Upper lobe of right lung (tissue), 1 donor: ENCODE data around the gene NTM. TPM values are rescaled to one million over a fixed set of nuclear protein-coding genes. Genes with fewer than 3 reads are reported as not detected.

Experiments used
- ATAC-seq: fragments of 200-7000 bp; cut with Tn5 transposase; one replicate; pipeline ENCODE4 v1.9.1; 2020; ENCODE audit warnings: mild to moderate bottlenecking, moderate library complexity
- DNase-seq: peaks from one replicate; pipeline ENCODE4 v3.0.0-alpha.2; 2020
- H3K27ac ChIP-seq: fragments of 200-600 bp; one replicate; pipeline ENCODE4 v1.8.0; 2022
- H3K27me3 ChIP-seq: fragments of 200-600 bp; one replicate; pipeline ENCODE4 v1.8.0; 2022; ENCODE audit warnings: mild to moderate bottlenecking
- H3K36me3 ChIP-seq: fragments of 200-600 bp; one replicate; pipeline ENCODE4 v1.8.0; 2022
- H3K4me1 ChIP-seq: fragments of 200-600 bp; one replicate; pipeline ENCODE4 v1.8.0; 2022
- H3K4me3 ChIP-seq: fragments of 200-600 bp; one replicate; pipeline ENCODE4 v1.8.0; 2022; ENCODE audit warnings: mild to moderate bottlenecking
- H3K9me3 ChIP-seq: fragments of 200-600 bp; one replicate; pipeline ENCODE4 v1.8.0; 2022
- intact Hi-C: fragments of 100-400 bp; cut with DNase I; formaldehyde crosslinking; loops from one replicate; pipeline ENCODE4 v1.11.0; 2022
- total RNA-seq: library from RNA; stranded (reverse); fragmentation: NEBNext Ultra II Directional; extraction: Animal tissue kit (Norgen Biotek cat#: 25700); gene quantifications from one replicate; pipeline ENCODE4 v1.2.1, GENCODE V29; 2021
- TF ChIP-seq, protein P1 (sequence below): fragments of 200-600 bp; IDR thresholded peaks from one replicate; pipeline ENCODE4 v1.8.0; 2022; ENCODE audit warnings: antibody characterized with exemption
- donor health status: DM: no; HTN: yes; CAD: no; lungs with severe emphysema.

Gene NTM
- total RNA-seq, 1 donor from 2014 or later = 3.7 TPM

DNA sequence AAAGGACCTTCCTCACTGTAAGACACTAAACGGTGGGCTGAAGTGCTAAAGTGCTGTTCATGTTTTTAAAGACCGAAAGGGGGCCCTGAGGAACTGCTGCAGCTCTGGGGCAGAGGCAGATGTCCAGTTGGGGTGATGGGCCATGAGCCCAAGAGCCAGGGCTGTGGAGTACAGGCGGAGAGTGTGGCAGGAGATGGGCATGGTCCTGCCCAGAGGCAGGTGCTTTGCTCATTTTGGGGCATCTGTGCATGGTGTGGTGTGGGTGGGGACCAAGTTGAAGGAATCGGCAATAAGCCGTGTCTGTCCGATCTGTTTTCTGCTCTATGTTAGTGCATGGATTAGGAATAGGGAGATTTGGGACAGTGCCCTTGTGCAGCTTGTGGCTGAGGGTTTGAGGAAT, 258.3 kb downstream of the NTM start:
- H3K36me3 ChIP-seq = no peaks in the 10 kb centered on the region
- TF ChIP-seq, protein P1, sequence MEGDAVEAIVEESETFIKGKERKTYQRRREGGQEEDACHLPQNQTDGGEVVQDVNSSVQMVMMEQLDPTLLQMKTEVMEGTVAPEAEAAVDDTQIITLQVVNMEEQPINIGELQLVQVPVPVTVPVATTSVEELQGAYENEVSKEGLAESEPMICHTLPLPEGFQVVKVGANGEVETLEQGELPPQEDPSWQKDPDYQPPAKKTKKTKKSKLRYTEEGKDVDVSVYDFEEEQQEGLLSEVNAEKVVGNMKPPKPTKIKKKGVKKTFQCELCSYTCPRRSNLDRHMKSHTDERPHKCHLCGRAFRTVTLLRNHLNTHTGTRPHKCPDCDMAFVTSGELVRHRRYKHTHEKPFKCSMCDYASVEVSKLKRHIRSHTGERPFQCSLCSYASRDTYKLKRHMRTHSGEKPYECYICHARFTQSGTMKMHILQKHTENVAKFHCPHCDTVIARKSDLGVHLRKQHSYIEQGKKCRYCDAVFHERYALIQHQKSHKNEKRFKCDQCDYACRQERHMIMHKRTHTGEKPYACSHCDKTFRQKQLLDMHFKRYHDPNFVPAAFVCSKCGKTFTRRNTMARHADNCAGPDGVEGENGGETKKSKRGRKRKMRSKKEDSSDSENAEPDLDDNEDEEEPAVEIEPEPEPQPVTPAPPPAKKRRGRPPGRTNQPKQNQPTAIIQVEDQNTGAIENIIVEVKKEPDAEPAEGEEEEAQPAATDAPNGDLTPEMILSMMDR = no peak
- no peaks in the 10 kb centered on the region for H3K27me3 ChIP-seq
- intact Hi-C loops = no loop called here
- H3K4me1 ChIP-seq = no peaks in the 10 kb centered on the region
- no peak overlapping the region for H3K4me3 ChIP-seq
- DNase-seq (no peak), ATAC-seq (no peak)
- H3K27ac ChIP-seq = no peak overlapping the region
- no peaks in the 10 kb centered on the region for H3K9me3 ChIP-seq

DNA sequence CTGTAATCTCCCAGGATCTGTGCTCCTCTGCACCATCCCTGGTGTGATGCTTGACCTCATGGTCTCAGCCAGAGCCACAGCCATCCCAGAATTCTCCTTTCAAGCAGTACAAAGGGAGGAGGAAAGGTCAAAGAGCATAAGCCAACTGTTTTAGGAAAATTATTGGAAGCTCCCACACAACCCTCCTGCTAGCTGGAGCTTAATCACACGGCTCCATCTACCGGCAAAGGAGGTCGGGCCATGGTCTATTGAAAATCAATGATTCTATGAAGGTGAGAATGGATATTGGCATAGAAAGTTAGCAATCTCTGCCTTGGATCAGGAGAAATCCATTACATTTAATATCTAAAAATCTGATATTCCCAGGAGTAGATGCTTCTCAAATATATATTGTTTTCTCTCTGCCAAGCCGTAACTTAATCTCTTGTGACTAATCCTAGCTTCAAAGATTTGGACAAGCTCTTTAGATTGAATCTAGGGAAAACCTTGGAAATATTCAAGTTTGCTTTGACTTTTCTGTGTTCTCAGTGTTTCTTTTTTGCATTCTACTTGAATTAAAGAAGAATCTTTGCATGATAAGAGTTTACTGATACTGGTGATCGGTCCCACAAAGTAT, 259.6 kb downstream of the NTM start:
- TF ChIP-seq, protein P1 = no peak
- intact Hi-C loops = no loop called here

DNA sequence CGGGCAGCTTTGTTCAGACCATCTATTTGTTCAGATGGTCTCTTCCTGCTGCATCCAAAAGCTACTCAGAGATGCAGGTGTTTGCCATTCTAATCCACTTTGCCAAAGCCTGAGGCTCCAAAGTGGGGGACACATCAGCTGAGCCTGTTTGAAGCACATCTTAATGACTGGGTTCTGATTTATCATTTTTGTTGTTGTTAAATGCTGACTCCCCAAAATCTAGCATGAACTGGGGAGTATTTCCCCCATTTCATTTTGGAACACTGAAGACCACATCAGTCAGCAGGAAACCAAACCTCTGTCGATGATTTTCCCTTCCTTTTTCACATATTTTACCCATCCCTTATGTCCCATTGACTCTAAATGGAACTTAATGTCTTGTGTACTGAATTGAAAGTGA, 262.6 kb downstream of the NTM start:
- H3K4me1 ChIP-seq = no peaks in the 10 kb centered on the region
- TF ChIP-seq, protein P1 = no peak
- no peak overlapping the region for H3K4me3 ChIP-seq
- H3K36me3 ChIP-seq = no peaks in the 10 kb centered on the region
- H3K27ac ChIP-seq = no peak overlapping the region
- no peaks in the 10 kb centered on the region for H3K9me3 ChIP-seq
- ATAC-seq (no peak), DNase-seq (no peak)
- intact Hi-C loops = no loop called here
- no peaks in the 10 kb centered on the region for H3K27me3 ChIP-seq

More for the DNA sequence above, 259.6 kb downstream of the NTM start:
- no peaks in the 10 kb centered on the region for H3K36me3 ChIP-seq
- no peaks in the 10 kb centered on the region for H3K27me3 ChIP-seq
- H3K4me1 ChIP-seq = no peaks in the 10 kb centered on the region
- DNase-seq (no peak), ATAC-seq (no peak)
- no peak overlapping the region for H3K4me3 ChIP-seq
- H3K27ac ChIP-seq = no peak overlapping the region
- H3K9me3 ChIP-seq = no peaks in the 10 kb centered on the region

DNA sequence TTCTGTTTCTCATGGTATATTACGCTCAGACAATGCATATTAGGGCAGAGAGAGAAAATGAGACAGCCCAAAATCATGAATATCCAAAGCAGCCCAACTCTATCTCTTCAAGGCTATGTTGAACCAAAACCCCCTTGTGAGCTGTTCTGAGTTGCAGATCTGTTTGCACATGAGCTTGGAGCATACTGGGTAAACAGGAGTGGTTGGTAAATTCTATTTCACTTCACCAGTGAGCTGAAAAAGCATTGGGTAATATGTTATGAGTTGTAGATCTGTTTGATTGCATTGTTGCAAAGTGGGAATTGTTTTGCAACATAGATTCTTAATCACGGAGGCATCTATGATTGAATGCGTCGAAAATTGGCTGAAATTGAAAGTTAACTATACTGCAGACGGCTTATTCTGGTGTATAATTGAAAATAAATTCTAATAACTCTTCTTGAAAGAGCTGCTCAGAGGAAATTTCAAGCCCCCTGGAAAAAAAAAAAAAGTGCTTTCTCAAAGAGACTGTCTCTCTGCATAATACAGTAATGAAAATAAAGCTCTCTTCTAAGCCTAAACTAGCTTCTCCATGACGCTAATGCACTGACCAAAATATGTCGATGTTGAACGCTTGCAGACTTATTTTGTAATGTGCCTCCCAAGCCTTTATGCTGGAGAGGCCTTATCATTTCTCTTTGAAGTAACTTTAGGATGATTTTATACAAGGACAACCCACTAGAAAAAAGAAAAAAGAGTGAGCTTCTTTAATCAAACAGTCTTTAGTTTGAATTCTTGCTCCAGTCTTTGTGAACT, 263.7 kb downstream of the NTM start:
- Histone ChIP-seq H3K27ac (no peak overlapping the region), H3K27me3 (no peaks in the 10 kb centered on the region), H3K4me3 (no peak overlapping the region), H3K4me1 (no peaks in the 10 kb centered on the region), H3K9me3 (no peaks in the 10 kb centered on the region), H3K36me3 (no peaks in the 10 kb centered on the region)
- intact Hi-C loops = no loop called here
- ATAC-seq = no peak
- no peak for DNase-seq
- TF ChIP-seq, protein P1 = no peak

DNA sequence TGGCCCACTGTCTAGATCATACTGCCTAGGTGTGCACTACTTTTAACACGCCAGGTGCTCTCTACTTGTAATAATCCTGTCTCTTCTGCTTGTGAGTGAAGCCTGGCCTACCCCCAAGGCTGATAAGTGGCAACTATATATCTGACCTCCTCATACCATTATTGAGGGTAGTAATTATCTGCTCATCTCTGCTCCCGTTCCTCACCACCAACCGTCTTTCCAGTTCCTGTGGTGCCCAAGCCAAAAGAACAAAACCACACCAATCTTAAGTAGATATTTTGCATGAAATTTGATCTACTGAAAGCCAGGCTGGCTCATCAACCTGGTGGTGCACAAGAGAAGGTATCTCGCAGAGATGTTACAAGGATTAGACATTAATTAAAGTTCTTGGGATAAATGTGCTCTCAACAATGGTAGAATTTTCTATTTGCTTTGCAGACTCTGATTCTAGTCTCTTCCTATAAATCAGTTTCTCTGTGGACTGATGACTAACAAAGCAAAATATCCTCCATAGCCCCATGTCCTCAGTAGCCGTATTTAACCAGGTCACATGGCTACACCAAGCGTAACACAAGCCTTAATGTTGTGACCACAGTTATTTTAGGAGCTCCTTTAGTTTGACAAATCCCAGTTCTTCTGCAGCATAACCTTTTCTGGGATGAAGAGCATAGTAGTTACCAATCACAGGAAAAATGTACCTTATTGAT, 267.2 kb downstream of the NTM start:
- H3K9me3 ChIP-seq = no peaks in the 10 kb centered on the region
- ATAC-seq (no peak), DNase-seq (no peak)
- intact Hi-C loops = no loop called here
- TF ChIP-seq, protein P1 = no peak
- no peaks in the 10 kb centered on the region for H3K4me1 ChIP-seq
- H3K4me3 ChIP-seq = no peak overlapping the region
- H3K36me3 ChIP-seq = no peaks in the 10 kb centered on the region
- H3K27ac ChIP-seq = no peak overlapping the region
- H3K27me3 ChIP-seq = no peaks in the 10 kb centered on the region
